K562 (cell line): Measurements from ENCODE around the gene NOD1. TPM values are rescaled to one million over a fixed set of nuclear protein-coding genes. Genes with fewer than 3 reads are reported as not detected.
A peak's percentile ranks its signal among the peaks of the same experiment; 100 is the strongest.
"Not testable (repeated sequence)": the region's sequence is repeated elsewhere in the genome, so short reads cannot be mapped to it uniquely, and the experiment has no call there.

ENCODE experiments used
- ATAC-seq: fragments of 200-7000 bp; cut with Tn5 transposase; 3 replicates; pipeline ENCODE4 v1.9.1; 2020; ENCODE audit warnings: moderate library complexity
- BruUV-seq: library from RNA; stranded (reverse); fragments of 400-500 nt; replicated peaks from 2 replicates; lab custom pipeline; 2021; lab: Mats Ljungman, UMichigan
- CTCF ChIA-PET: fragments of 300-600 bp; formaldehyde crosslinking; extraction: SDS; loops from one replicate; lab custom pipeline; 2021; ENCODE audit warnings: low intra/inter-chr PET ratio; lab: Yijun Ruan, JAX
- POLR2A ChIA-PET: fragments of 300-600, 350-650 bp; sonication (Branson Sonifier 250); formaldehyde crosslinking; extraction: SDS; loops from one replicate; lab custom pipeline; 2021; ENCODE audit warnings: antibody characterized with exemption, inconsistent platforms; lab: Yijun Ruan, JAX
- DNase-seq, 4 experiments: peaks; one replicate each; pipeline versions ENCODE4 v3.0.0 to v3.0.0-alpha.2; 2011 to 2018; ENCODE audit warnings: low spot score in 3 of 4, mixed read lengths in 3 of 4; ENCODE audit errors: extremely low read depth in 1 of 4
- FAIRE-seq: peaks from 2 replicates; lab custom pipeline; 2011; peaks lifted over from hg19 to GRCh38; lab: Jason Lieb, UNC
- H2AFZ ChIP-seq: 2 replicates; pipeline ENCODE4 v1.6.0; 2011; ENCODE audit warnings: low read depth, low read length, control low read depth, inconsistent platforms
- H3K27ac ChIP-seq: fragments of 200-600 bp; 3 replicates; pipeline ENCODE4 v1.8.0; 2011; ENCODE audit warnings: low read depth, mild to moderate bottlenecking, control low read depth, inconsistent platforms, low read length, moderate library complexity, mixed read lengths; ENCODE audit errors: extremely low read depth
- H3K27me3 ChIP-seq, 2 experiments: fragments of 300-600 bp in 1 of 2; 2 replicates in 1 of 2; 3 replicates in 1 of 2; pipeline versions ENCODE4 v1.6.0 to v1.8.0; 2011; ENCODE audit warnings: inconsistent platforms in 2 of 2, low read length in 2 of 2, mild to moderate bottlenecking in 1 of 2, mixed read lengths in 1 of 2, moderate library complexity in 1 of 2; ENCODE audit not compliant: control insufficient read depth in 2 of 2, insufficient read depth in 2 of 2
- H3K36me3 ChIP-seq: fragments of 300-600 bp; 3 replicates; pipeline ENCODE4 v1.8.0; 2011; ENCODE audit warnings: mild to moderate bottlenecking, low read length, inconsistent platforms; ENCODE audit not compliant: control insufficient read depth, insufficient read depth
- H3K4me1 ChIP-seq, 2 experiments: fragments of 200-600 bp in 1 of 2; replicated peaks in 1 of 2; 2 replicates in 1 of 2; 3 replicates in 1 of 2; pipeline versions ENCODE4 v1.5.1 to v1.8.0; 2011; ENCODE audit warnings: inconsistent platforms in 2 of 2, low read length in 2 of 2, mild to moderate bottlenecking in 1 of 2, mixed read lengths in 1 of 2, moderate library complexity in 1 of 2; ENCODE audit not compliant: control insufficient read depth in 2 of 2, insufficient read depth in 2 of 2
- H3K4me2 ChIP-seq: 2 replicates; pipeline ENCODE4 v1.6.1; 2011; ENCODE audit warnings: low read length, control low read depth, inconsistent platforms, mixed read lengths; ENCODE audit not compliant: insufficient read depth
- H3K4me3 ChIP-seq: fragments of 200-600 bp; sonication (generic), shearing (Covaris generic); 2 replicates; pipeline ENCODE4 v1.5.1; 2016; ENCODE audit warnings: control low read depth, inconsistent platforms
- H3K79me2 ChIP-seq: fragments of 200-600 bp; 3 replicates; pipeline ENCODE4 v1.8.0; 2011; ENCODE audit warnings: low read length, inconsistent platforms; ENCODE audit not compliant: control insufficient read depth, insufficient read depth
- H3K9ac ChIP-seq, 2 experiments: 2 replicates each; pipeline versions ENCODE4 v1.6.0 to v1.6.1; 2011; ENCODE audit warnings: low read depth in 2 of 2, low read length in 2 of 2, control low read depth in 1 of 2, inconsistent platforms in 1 of 2, mild to moderate bottlenecking in 1 of 2, mixed read lengths in 1 of 2; ENCODE audit not compliant: insufficient read depth in 1 of 2
- H3K9me1 ChIP-seq: one replicate; pipeline ENCODE4 v1.6.0; 2011; ENCODE audit warnings: inconsistent platforms, mild to moderate bottlenecking, low read length, moderate library complexity; ENCODE audit not compliant: control insufficient read depth, insufficient read depth
- H3K9me3 ChIP-seq: replicated peaks from 2 replicates; pipeline ENCODE4 v1.5.1; 2011; ENCODE audit warnings: low read depth, low read length, inconsistent platforms; ENCODE audit not compliant: control insufficient read depth, insufficient read depth
- H4K20me1 ChIP-seq: replicated peaks from 2 replicates; pipeline ENCODE4 v1.6.1; 2011; ENCODE audit warnings: low read length, inconsistent platforms, mixed read lengths; ENCODE audit not compliant: control insufficient read depth, insufficient read depth
- BCOR ChIP-seq: fragments of 450-650 bp; IDR thresholded peaks from 2 replicates; pipeline ENCODE4 v1.6.1; 2016
- CBX5 ChIP-seq: IDR thresholded peaks from 2 replicates; pipeline ENCODE4 v1.6.1; 2014; ENCODE audit warnings: low read depth, borderline replicate concordance
- KDM1A ChIP-seq, 2 experiments: fragments of 450-650 bp; IDR thresholded peaks; 2 replicates each; pipeline ENCODE4 v1.6.1; 2016; ENCODE audit warnings: mild to moderate bottlenecking in 2 of 2
- NCOA1 ChIP-seq: fragments of 450-650 bp; IDR thresholded peaks from 2 replicates; pipeline ENCODE4 v1.6.1; 2016; ENCODE audit warnings: low read depth
- RBM25 ChIP-seq: fragments of 200-400 bp; formaldehyde crosslinking; IDR thresholded peaks from 2 replicates; pipeline ENCODE4 v1.6.1; 2018; ENCODE audit warnings: low read length, low read depth, moderate library complexity; ENCODE audit not compliant: severe bottlenecking
- ZNF146 ChIP-seq: IDR thresholded peaks from one replicate; pipeline ENCODE4 v1.6.1; 2018; ENCODE audit warnings: missing compliant biosample characterization; ENCODE audit not compliant: unreplicated experiment
- ZNF57 ChIP-seq: fragments of 450-650 bp; formaldehyde crosslinking; IDR thresholded peaks from 2 replicates; pipeline ENCODE4 v1.4.0; 2020; ENCODE audit warnings: mild to moderate bottlenecking, moderate library complexity
- WGBS: fragments of 100-300 bp; shearing (Covaris generic); methylation state at CpG from one replicate; pipeline ENCODE4 v1.1.6; 2016; ENCODE audit warnings: low coverage, mixed read lengths; ENCODE audit not compliant: insufficient coverage; ENCODE audit errors: missing lambda C conversion rate; 5-methylcytosine and 5-hydroxymethylcytosine counted together
- in situ Hi-C: fragments of 300-500 bp; cut with MboI; formaldehyde crosslinking; loops from 4 replicates; pipeline ENCODE4 v1.15.0; 2018; ENCODE audit warnings: inconsistent platforms, mixed read lengths
- intact Hi-C: fragments of 100-400 bp; cut with micrococcal nuclease; formaldehyde crosslinking; loops from 2 replicates; pipeline ENCODE4 v1.14.2; 2022
- polyA plus RNA-seq, 8 experiments: library from polyadenylated mRNA; depleted of rRNA in 4 of 8; stranded (reverse) in 5 of 8; unstranded in 3 of 8; fragments of >200 nt; fragmentation: Nextera tagmentation in 2 of 8; fragmentation: Illumina TruSeq in 1 of 8; extraction: Ambion mirVana in 2 of 8; extraction: Trizol in 1 of 8; gene quantifications; 2 replicates each; pipeline versions ENCODE4 v1.2.1 to v1.2.3, GENCODE V29; 2011 to 2014; ENCODE audit warnings: inconsistent platforms in 1 of 8, missing spikeins in 1 of 8
- total RNA-seq, 7 experiments: library from RNA; depleted of rRNA in 6 of 7; stranded (reverse); fragments of >200 nt in 6 of 7; fragmentation: Illumina TruSeq in 2 of 7; extraction: Trizol in 2 of 7; gene quantifications; 2 replicates each; pipeline versions ENCODE4 v1.2.1 to v1.2.3, GENCODE V29; 2011 to 2021; ENCODE audit warnings: low replicate concordance in 1 of 7

The NOD1 gene
- total and polyA plus RNA-seq, 9 of the 15 experiments (the other 6 are each of a cell fraction or from before 2014, with no cell fraction given) = 0.34 to 7.1 (median 4.7) TPM

GRCh38 chr7:30382607-30383006 lies 96.0 kb downstream of the NOD1 start (continued):
- no peak for TF ChIP-seq ZNF57

- H3K4me2 ChIP-seq, H3K9ac ChIP-seq, H3K79me2 ChIP-seq, BruUV-seq, CTCF ChIA-PET, FAIRE-seq, POLR2A ChIA-PET, DNase-seq, H2AFZ ChIP-seq, H3K27ac ChIP-seq, H3K9me3 ChIP-seq, in situ Hi-C loops, H3K4me1 ChIP-seq, H3K27me3 ChIP-seq, H4K20me1 ChIP-seq, intact Hi-C loops, H3K9me1 ChIP-seq, H3K4me3 ChIP-seq, ATAC-seq, H3K36me3 ChIP-seq: not testable (repeated sequence)
- TF ChIP-seq ZNF146 (peak; percentile 91), RBM25 (peak; percentile 9), BCOR (peak; percentile 61), KDM1A (IDR thresholded peaks at IDR 0.05) (0 out of 4 replicates have a peak, but pooled peaks of 1 of the 2 experiments have one; percentile 11)
- 34% methylated on average over 3 of the region's 4 CpGs for WGBS
Observed at GRCh38 chr7:30380824-30381223, 97.8 kb downstream of the NOD1 start.

DNA sequence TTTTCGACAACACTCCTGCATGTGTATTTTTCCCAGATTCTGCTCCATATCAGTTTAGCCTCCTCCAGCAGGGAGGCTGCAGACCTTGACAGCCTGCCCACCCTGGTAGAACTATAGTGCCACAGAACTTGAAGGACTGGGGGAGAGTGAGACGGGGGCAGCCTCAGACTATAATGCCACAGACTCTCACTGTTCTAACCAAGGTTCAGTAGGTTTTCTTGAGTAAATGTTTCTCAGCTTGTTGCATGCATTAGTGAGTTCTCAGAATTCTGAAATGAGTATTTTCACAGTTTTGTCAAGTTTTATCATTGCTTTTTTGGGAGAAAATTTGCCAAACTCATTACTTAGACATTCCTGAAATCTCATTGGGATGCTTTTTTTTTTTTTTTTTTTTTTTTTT lies 98.3 kb downstream of the NOD1 start:
- FAIRE-seq (no peak), DNase-seq (no peak), ATAC-seq (no peak)
- ChIA-PET POLR2A (interaction anchor here (0.5 kb wide), 1 partner anchor 399 kb away, joined by 4 read pairs; no protein-coding TSS in a partner anchor), CTCF (no interaction called here)
- Histone ChIP-seq H2AFZ (no peak overlapping the region), H4K20me1 (no peaks in the 10 kb centered on the region), H3K9me1 (no peaks in the 10 kb centered on the region), H3K4me3 (no peak overlapping the region), H3K79me2 (no peaks in the 10 kb centered on the region), H3K4me2 (no peak overlapping the region), H3K27me3 (no peaks in the 10 kb centered on the region), H3K9ac (no peak overlapping the region), H3K9me3 (no peaks in the 10 kb centered on the region), H3K4me1 (no peaks in the 10 kb centered on the region), H3K36me3 (no peaks in the 10 kb centered on the region), H3K27ac (no peak overlapping the region)
- in situ Hi-C loops (no loop called here), intact Hi-C loops (no loop called here)
- TF ChIP-seq NCOA1 (no peak), CBX5 (no peak)
- 49% methylated on average over 2 of the region's 2 CpGs for WGBS
- BruUV-seq = no TSS peak
